ENCODE results near the gene ODF2.

- TF ChIP-seq CTCF (IDR thresholded peaks at IDR 0.05) (no peak), POLR2A (IDR thresholded peaks at IDR 0.05) (no peak)
Measured at GRCh38 chr9:128414461-128414860, 41.3 kb upstream of the ODF2 start.
